CD4-positive, alpha-beta T cell (primary cell): ENCODE measurements around the gene GFOD2. TPM values are rescaled to one million over a fixed set of nuclear protein-coding genes. Genes with fewer than 3 reads are reported as not detected.

Source experiments
- ATAC-seq: fragments of 200-7000 bp; cut with Tn5 transposase; one replicate; pipeline ENCODE4 v1.10.0; 2022; ENCODE audit warnings: mild to moderate bottlenecking; ENCODE audit not compliant: poor library complexity
- CTCF ChIA-PET: fragments of 350-600 bp; sonication (Branson Sonifier 250); formaldehyde crosslinking; loops from one replicate; lab custom pipeline; 2021; ENCODE audit warnings: antibody characterized with exemption, inconsistent platforms; lab: Charles Lee
- POLR2A ChIA-PET: fragments of 350-600 bp; sonication (Branson Sonifier 250); formaldehyde crosslinking; loops from one replicate; lab custom pipeline; 2021; ENCODE audit warnings: antibody characterized with exemption, inconsistent platforms; lab: Charles Lee
- DNase-seq, 14 experiments: peaks; one replicate each; pipeline ENCODE4 v3.0.0-alpha.2; 2013 to 2020; ENCODE audit warnings: mixed read lengths in 2 of 14
- H3K27ac ChIP-seq, 2 donors: one replicate each; pipeline versions ENCODE4 v1.5.1 to v1.7.0; 2013; ENCODE audit warnings: low read length in 2 of 2, low read depth in 1 of 2, mild to moderate bottlenecking in 1 of 2
- H3K27me3 ChIP-seq, 2 experiments: 1 replicate in 1 of 2; 2 replicates in 1 of 2; pipeline versions ENCODE4 v1.6.1 to v1.7.0; 2013; ENCODE audit warnings: low read length in 2 of 2, control low read depth in 1 of 2, mild to moderate bottlenecking in 1 of 2, moderate library complexity in 1 of 2; ENCODE audit not compliant: insufficient read depth in 2 of 2, control insufficient read depth in 1 of 2
- H3K36me3 ChIP-seq: one replicate; pipeline ENCODE4 v1.6.1; 2013; ENCODE audit warnings: low read length, control low read depth; ENCODE audit not compliant: insufficient read depth
- H3K4me1 ChIP-seq: one replicate; pipeline ENCODE4 v1.6.1; 2013; ENCODE audit warnings: low read length, control low read depth; ENCODE audit not compliant: insufficient read depth
- H3K4me3 ChIP-seq: one replicate; pipeline ENCODE4 v1.5.1; 2013; ENCODE audit warnings: mild to moderate bottlenecking, low read length, moderate library complexity
- H3K9me3 ChIP-seq, 2 experiments: 1 replicate in 1 of 2; 2 replicates in 1 of 2; pipeline versions ENCODE4 v1.6.1 to v1.7.0; 2013; ENCODE audit warnings: low read length in 2 of 2, mild to moderate bottlenecking in 2 of 2, control low read depth in 1 of 2, moderate library complexity in 1 of 2; ENCODE audit not compliant: control insufficient read depth in 1 of 2, insufficient read depth in 1 of 2
- H3K27ac Mint-ChIP-seq: one replicate; pipeline ENCODE4 v1.8.0; 2020; ENCODE audit warnings: mixed read lengths
- H3K27me3 Mint-ChIP-seq: one replicate; pipeline ENCODE4 v1.8.0; 2021; ENCODE audit warnings: mixed read lengths
- H3K36me3 Mint-ChIP-seq: one replicate; pipeline ENCODE4 v1.8.0; 2021; ENCODE audit warnings: low read depth, mixed read lengths
- H3K4me1 Mint-ChIP-seq: one replicate; pipeline ENCODE4 v1.8.0; 2021; ENCODE audit warnings: low read depth, mixed read lengths
- H3K4me3 Mint-ChIP-seq: one replicate; pipeline ENCODE4 v1.8.0; 2020; ENCODE audit warnings: mild to moderate bottlenecking, mixed read lengths
- H3K9me3 Mint-ChIP-seq: one replicate; pipeline ENCODE4 v1.8.0; 2020; ENCODE audit warnings: mixed read lengths
- CTCF ChIP-seq: fragments of 200-600 bp; IDR thresholded peaks from one replicate; pipeline ENCODE4 v1.8.0; 2022; ENCODE audit warnings: antibody characterized with exemption, mild to moderate bottlenecking
- intact Hi-C, 2 experiments: fragments of 100-400 bp; cut with DNase I in 1 of 2; cut with micrococcal nuclease in 1 of 2; formaldehyde crosslinking; loops; one replicate each; pipeline versions ENCODE4 v1.15.1 to v1.9.0; 2023 to 2025; cut with DNase I, micrococcal nuclease
- total RNA-seq, 174 experiments: library from RNA in 2 of 174; stranded (reverse) in 2 of 174; gene quantifications; one replicate each; pipeline ENCODE4 v1.2.3 and lab custom pipeline; 2021 to 2026

GFOD2 gene
- total RNA-seq, 2 experiments from 2014 or later, result 2.8 to 3.7 TPM

- Mint-ChIP-seq H3K27ac (no peak overlapping the region), H3K27me3 (no peaks in the 10 kb centered on the region), H3K4me1 (peaks cover 13% of the 10 kb centered on the region), H3K9me3 (no peaks in the 10 kb centered on the region), H3K4me3 (no peak overlapping the region), H3K36me3 (no peaks in the 10 kb centered on the region)
- Histone ChIP-seq H3K27ac (no peak overlapping the region), H3K27me3 (no peaks in the 10 kb centered on the region), H3K9me3 (no peaks in the 10 kb centered on the region), H3K4me3 (no peak overlapping the region), H3K4me1 (peaks cover 17% of the 10 kb centered on the region), H3K36me3 (no peaks in the 10 kb centered on the region)
- ChIA-PET CTCF (interaction anchor here (0.6 to 2.3 kb wide), 10 partner anchors 8 to 368 kb away, joined by 3 to 18 read pairs (median 4); partner anchors contain the start of gene CARMIL2), POLR2A (no interaction called here)
- intact Hi-C loops, result loop anchor here in 1 of 2 experiments (2.0 kb wide), 1 partner anchor 256 kb away; no protein-coding TSS in a partner anchor
- no peak for ATAC-seq
- no peak for DNase-seq
- TF ChIP-seq CTCF, result no peak
These were observed 46.8 kb downstream of the GFOD2 start for GRCh38 chr16:67672306-67672705.

DNA sequence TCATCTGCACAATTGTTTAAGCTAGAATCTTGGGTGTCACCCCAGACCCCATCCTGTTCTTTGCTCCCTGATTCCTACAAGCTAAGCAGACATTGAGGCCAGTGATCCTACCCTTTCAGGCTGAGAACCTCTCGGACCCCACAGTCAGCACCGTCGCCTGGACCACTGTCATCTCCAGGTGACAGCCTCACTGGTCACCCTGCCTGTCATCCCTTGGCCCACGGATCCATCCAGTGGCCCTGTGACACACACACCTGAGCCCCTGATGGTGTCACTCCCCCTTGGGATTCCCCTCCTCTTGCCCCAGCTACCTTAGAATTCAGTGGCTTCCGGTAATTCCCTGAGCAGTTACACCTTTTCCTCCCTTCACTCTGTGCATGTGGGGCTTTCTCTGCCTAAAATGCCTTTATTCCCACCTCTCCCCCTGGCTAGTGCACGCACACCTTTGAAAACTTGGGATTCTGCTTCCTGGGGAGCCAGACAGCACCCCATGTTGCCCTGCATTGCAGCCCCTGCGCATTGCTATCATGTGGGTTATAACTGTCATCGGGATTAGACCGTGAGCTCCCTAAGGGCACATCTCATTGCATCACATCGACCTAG is 49.5 kb downstream of the GFOD2 start:
- POLR2A ChIA-PET, result interaction anchor here (0.6 kb wide), 1 partner anchor 48 kb away, joined by 4 read pairs; no protein-coding TSS in a partner anchor
- Mint-ChIP-seq H3K36me3 (peaks cover 3% of the 10 kb centered on the region), H3K4me1 (peaks cover 23% of the 10 kb centered on the region), H3K27me3 (no peaks in the 10 kb centered on the region), H3K4me3 (peak overlapping the region; percentile 35), H3K27ac (no peak overlapping the region), H3K9me3 (no peaks in the 10 kb centered on the region)
- H3K27me3 ChIP-seq, result no peaks in the 10 kb centered on the region
- H3K27ac ChIP-seq, result no peak overlapping the region
- peaks cover 35% of the 10 kb centered on the region for H3K4me1 ChIP-seq
- H3K9me3 ChIP-seq, result no peaks in the 10 kb centered on the region
- TF ChIP-seq CTCF, result no peak
- no peak for ATAC-seq
- H3K36me3 ChIP-seq, result no peaks in the 10 kb centered on the region
- CTCF ChIA-PET, result interaction anchor here (2.5 to 6.1 kb wide), 3 partner anchors 106 to 148 kb away, joined by 14 to 81 read pairs (median 17); partner anchors contain the start of gene CTCF
- H3K4me3 ChIP-seq, result no peak overlapping the region
- intact Hi-C loops, result loop anchor here (2.0 to 5.0 kb wide), 5 partner anchors 47 to 187 kb away; partner anchors contain the start of genes AGRP (in 1 of the 2), ATP6V0D1 (in 1 of the 2), CENPT (in 1 of the 2) and CTCF (in 1 of the 2)
- DNase-seq, result peak in 1 of 14 experiments; percentile 26

DNA sequence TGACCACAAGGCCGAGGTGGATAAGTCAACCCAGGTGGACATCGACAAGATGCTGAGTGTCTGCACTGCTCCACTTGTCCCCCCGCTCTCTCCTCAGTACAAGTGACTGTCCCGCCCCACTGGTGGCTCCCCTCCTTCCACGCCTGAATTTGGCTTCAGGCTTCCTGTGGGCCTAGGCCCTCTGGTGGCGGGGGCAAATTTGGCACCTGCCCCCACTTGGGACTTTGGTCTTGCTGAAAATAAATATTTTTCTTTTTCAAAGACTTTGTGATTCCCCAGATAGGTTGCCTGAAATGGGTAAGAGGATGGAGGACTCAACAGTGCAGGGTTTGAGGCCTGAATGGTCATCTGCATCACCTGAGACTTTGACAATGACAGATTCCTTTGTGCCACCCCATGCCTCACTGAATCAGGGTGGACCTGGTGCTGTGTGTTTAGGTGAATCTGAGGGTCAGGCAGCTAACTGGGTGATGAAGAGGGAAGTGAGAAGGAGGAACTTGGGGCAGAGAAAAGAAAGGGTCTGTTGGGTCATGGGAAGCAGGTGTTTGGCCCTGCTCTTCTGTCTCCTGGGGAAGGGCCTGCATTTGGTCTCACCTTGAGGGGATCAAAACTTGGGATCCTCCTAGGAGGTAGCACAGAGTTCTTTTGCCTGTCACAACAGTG is 50.5 kb downstream of the GFOD2 start:
- CTCF ChIA-PET, result interaction anchor here (0.9 to 6.1 kb wide), 12 partner anchors 9 to 271 kb away, joined by 3 to 81 read pairs (median 5); partner anchors contain the start of genes ACD, ATP6V0D1, CARMIL2 and CTCF
- H3K27ac Mint-ChIP-seq, result peak overlapping the region; percentile 35
- no peak overlapping the region for H3K4me3 ChIP-seq
- peaks cover 35% of the 10 kb centered on the region for H3K4me1 ChIP-seq
- no peaks in the 10 kb centered on the region for H3K9me3 Mint-ChIP-seq
- TF ChIP-seq CTCF, result no peak
- DNase-seq, result peak in 4 of 14 experiments; percentile 25 to 69 (median 44)
- H3K9me3 ChIP-seq, result no peaks in the 10 kb centered on the region
- peak overlapping the region; percentile 66 for H3K4me3 Mint-ChIP-seq
- no peaks in the 10 kb centered on the region for H3K27me3 Mint-ChIP-seq
- no peaks in the 10 kb centered on the region for H3K36me3 ChIP-seq
- no peak overlapping the region for H3K27ac ChIP-seq
- no peaks in the 10 kb centered on the region for H3K27me3 ChIP-seq
- peaks cover 3% of the 10 kb centered on the region for H3K36me3 Mint-ChIP-seq
- intact Hi-C loops, result loop anchor here (1.0 to 5.0 kb wide), 8 partner anchors 48 to 186 kb away; partner anchors contain the start of genes AGRP (in 1 of the 2), ATP6V0D1 (in 1 of the 2), CENPT (in 1 of the 2) and CTCF (in 1 of the 2)
- POLR2A ChIA-PET, result interaction anchor here (0.6 to 3.3 kb wide), 8 partner anchors 23 to 187 kb away, joined by 3 to 26 read pairs (median 9); partner anchors contain the start of genes CARMIL2 and CTCF
- ATAC-seq, result no peak
- peaks cover 28% of the 10 kb centered on the region for H3K4me1 Mint-ChIP-seq
